Neural cell (in vitro differentiated cells): Measurements from ENCODE around the gene ZAP70.

ENCODE experiments used
- POLR2AphosphoS5 ChIP-seq: IDR thresholded peaks from 2 replicates; pipeline ENCODE4 v1.6.1; 2012
- SMC3 ChIP-seq: fragments of 450-650 bp; conservative IDR thresholded peaks from 2 replicates; pipeline ENCODE4 v1.6.1; 2014; ENCODE audit warnings: antibody characterized with exemption, mild to moderate bottlenecking, moderate library complexity; ENCODE audit not compliant: poor library complexity
- TF ChIP-seq, protein P1 (sequence below): fragments of 450-650 bp; IDR thresholded peaks from 2 replicates; pipeline ENCODE4 v1.5.1; 2014; ENCODE audit warnings: antibody characterized with exemption, mild to moderate bottlenecking, moderate library complexity; ENCODE audit not compliant: poor library complexity, severe bottlenecking
- TF ChIP-seq, protein P2 (sequence below): IDR thresholded peaks from 2 replicates; pipeline ENCODE4 v1.6.1; 2012; ENCODE audit warnings: borderline replicate concordance

- TF ChIP-seq, protein P1, sequence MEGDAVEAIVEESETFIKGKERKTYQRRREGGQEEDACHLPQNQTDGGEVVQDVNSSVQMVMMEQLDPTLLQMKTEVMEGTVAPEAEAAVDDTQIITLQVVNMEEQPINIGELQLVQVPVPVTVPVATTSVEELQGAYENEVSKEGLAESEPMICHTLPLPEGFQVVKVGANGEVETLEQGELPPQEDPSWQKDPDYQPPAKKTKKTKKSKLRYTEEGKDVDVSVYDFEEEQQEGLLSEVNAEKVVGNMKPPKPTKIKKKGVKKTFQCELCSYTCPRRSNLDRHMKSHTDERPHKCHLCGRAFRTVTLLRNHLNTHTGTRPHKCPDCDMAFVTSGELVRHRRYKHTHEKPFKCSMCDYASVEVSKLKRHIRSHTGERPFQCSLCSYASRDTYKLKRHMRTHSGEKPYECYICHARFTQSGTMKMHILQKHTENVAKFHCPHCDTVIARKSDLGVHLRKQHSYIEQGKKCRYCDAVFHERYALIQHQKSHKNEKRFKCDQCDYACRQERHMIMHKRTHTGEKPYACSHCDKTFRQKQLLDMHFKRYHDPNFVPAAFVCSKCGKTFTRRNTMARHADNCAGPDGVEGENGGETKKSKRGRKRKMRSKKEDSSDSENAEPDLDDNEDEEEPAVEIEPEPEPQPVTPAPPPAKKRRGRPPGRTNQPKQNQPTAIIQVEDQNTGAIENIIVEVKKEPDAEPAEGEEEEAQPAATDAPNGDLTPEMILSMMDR: no peak
- TF ChIP-seq, protein P2, sequence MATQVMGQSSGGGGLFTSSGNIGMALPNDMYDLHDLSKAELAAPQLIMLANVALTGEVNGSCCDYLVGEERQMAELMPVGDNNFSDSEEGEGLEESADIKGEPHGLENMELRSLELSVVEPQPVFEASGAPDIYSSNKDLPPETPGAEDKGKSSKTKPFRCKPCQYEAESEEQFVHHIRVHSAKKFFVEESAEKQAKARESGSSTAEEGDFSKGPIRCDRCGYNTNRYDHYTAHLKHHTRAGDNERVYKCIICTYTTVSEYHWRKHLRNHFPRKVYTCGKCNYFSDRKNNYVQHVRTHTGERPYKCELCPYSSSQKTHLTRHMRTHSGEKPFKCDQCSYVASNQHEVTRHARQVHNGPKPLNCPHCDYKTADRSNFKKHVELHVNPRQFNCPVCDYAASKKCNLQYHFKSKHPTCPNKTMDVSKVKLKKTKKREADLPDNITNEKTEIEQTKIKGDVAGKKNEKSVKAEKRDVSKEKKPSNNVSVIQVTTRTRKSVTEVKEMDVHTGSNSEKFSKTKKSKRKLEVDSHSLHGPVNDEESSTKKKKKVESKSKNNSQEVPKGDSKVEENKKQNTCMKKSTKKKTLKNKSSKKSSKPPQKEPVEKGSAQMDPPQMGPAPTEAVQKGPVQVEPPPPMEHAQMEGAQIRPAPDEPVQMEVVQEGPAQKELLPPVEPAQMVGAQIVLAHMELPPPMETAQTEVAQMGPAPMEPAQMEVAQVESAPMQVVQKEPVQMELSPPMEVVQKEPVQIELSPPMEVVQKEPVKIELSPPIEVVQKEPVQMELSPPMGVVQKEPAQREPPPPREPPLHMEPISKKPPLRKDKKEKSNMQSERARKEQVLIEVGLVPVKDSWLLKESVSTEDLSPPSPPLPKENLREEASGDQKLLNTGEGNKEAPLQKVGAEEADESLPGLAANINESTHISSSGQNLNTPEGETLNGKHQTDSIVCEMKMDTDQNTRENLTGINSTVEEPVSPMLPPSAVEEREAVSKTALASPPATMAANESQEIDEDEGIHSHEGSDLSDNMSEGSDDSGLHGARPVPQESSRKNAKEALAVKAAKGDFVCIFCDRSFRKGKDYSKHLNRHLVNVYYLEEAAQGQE: no peak
- TF ChIP-seq POLR2AphosphoS5 (no peak), SMC3 (no peak)
Observed at GRCh38 chr2:97739020-97739892, 25.9 kb downstream of the ZAP70 start.
